ENCODE data around the gene PLAC1.

GRCh38 chrX:134673123-134673522 is 14.9 kb upstream of the PLAC1 start:
- TF ChIP-seq CTCF (IDR thresholded peaks at IDR 0.05), result no peak
- TF ChIP-seq POLR2AphosphoS5 (IDR thresholded peaks at IDR 0.05), result no peak
